Transverse colon (tissue), 4 donors: Measurements from ENCODE around the gene FCHSD2. TPM values are rescaled to one million over a fixed set of nuclear protein-coding genes. Genes with fewer than 3 reads are reported as not detected.

Experiments
- DNase-seq: peaks from one replicate; pipeline ENCODE4 v3.0.0-alpha.2; 2019
- H3K27ac ChIP-seq, 4 donors: fragments of 200-600 bp; sonication (generic); 2 replicates each; pipeline ENCODE4 v1.5.1; 2016 to 2018; ENCODE audit warnings: inconsistent platforms in 4 of 4
- H3K27me3 ChIP-seq: fragments of 200-600 bp; sonication (generic); 2 replicates; pipeline ENCODE4 v1.5.1; 2017; ENCODE audit warnings: inconsistent platforms
- H3K36me3 ChIP-seq, 4 donors: fragments of 200-600 bp; sonication (generic); 2 replicates each; pipeline ENCODE4 v1.5.1; 2017 to 2019; ENCODE audit warnings: inconsistent platforms in 4 of 4
- H3K4me1 ChIP-seq, 4 donors: fragments of 200-600 bp; sonication (generic); 2 replicates each; pipeline ENCODE4 v1.5.1; 2017 to 2020; ENCODE audit warnings: inconsistent platforms in 4 of 4
- H3K4me3 ChIP-seq, 4 donors: fragments of 200-600 bp; sonication (generic); 1 replicate in 1 of 4; 2 replicates in 3 of 4; pipeline versions ENCODE4 v1.5.1 to v1.6.1; 2017 to 2019; ENCODE audit warnings: inconsistent platforms in 4 of 4
- H3K9me3 ChIP-seq, 2 donors: fragments of 200-600 bp; sonication (generic); 2 replicates each; pipeline ENCODE4 v1.5.1; 2017 to 2019; ENCODE audit warnings: inconsistent platforms in 2 of 2
- CTCF ChIP-seq, 5 experiments: fragments of 200-600 bp in 3 of 5; fragments of 450-650 bp in 2 of 5; sonication (generic) in 3 of 5; IDR thresholded peaks; 1 replicate in 2 of 5; 2 replicates in 3 of 5; pipeline ENCODE4 v1.5.1; 2016 to 2017; ENCODE audit warnings: antibody characterized with exemption in 5 of 5, inconsistent platforms in 3 of 5, mild to moderate bottlenecking in 2 of 5, moderate library complexity in 1 of 5
- EP300 ChIP-seq: sonication (generic); formaldehyde crosslinking; IDR thresholded peaks from one replicate; pipeline ENCODE4 v1.6.1; 2017; ENCODE audit warnings: antibody characterized with exemption, low read depth
- POLR2A ChIP-seq: fragments of 450-650 bp; IDR thresholded peaks from one replicate; pipeline ENCODE4 v1.6.1; 2016; ENCODE audit warnings: antibody characterized with exemption, mild to moderate bottlenecking, moderate library complexity
- POLR2AphosphoS5 ChIP-seq, 3 donors: sonication (generic); formaldehyde crosslinking; IDR thresholded peaks; one replicate each; pipeline ENCODE4 v1.6.1; 2016; ENCODE audit warnings: antibody characterized with exemption in 3 of 3
- WGBS, 2 donors: methylation state at CpG; one replicate each; pipeline ENCODE4 v1.1.5; 2018; ENCODE audit warnings: low coverage in 1 of 2; 5-methylcytosine and 5-hydroxymethylcytosine counted together
- in situ Hi-C, 4 donors: fragments of 200-750 bp; cut with MboI; loops; one replicate each; pipeline versions ENCODE4 v1.15.0 to v1.15.1; 2017; ENCODE audit warnings: low sequenced_read_pairs in 3 of 4, low pct_ligation_motif_present in 1 of 4, low pct_unique_long_range_greater_than_20kb in 1 of 4
- intact Hi-C: fragments of 100-400 bp; cut with DNase I; formaldehyde crosslinking; loops from one replicate; pipeline ENCODE4 v1.15.1; 2023; ENCODE audit warnings: low total_unique reads
- total RNA-seq, 4 donors: library from RNA; depleted of rRNA; stranded (reverse); fragments of >200 nt; gene quantifications; one replicate each; pipeline ENCODE4 v1.1.0, GENCODE V29; 2016

Gene FCHSD2
- total RNA-seq, 4 donors from 2014 or later: 9.1 to 15.9 (median 15.0) TPM

DNA sequence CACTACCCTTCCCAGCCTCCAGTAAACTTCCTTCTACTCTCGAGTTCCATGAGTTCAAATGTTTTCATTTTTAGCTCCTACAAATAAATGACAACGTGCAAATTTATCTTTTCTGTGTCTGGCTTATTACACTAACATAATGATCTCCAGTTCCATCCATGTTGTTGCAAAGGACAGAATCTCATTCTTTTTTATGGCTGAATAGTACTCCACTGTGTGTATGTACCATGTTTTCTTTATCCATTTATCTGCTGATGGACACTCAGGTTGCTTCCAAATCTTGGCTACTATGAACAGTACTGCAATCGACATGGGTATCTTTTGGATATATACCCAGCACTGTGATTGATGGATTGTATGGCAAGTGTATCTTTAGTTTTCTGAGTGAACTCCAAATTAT is 34.5 kb downstream of the FCHSD2 start:
- H3K9me3 ChIP-seq: peaks cover 0 to 7% of the 10 kb centered on the region in 2 donors
- no peak for DNase-seq
- intact Hi-C loops (no loop called here), in situ Hi-C loops (no loop called here)
- TF ChIP-seq EP300 (no peak), CTCF (IDR thresholded peaks at IDR 0.05) (no peak), POLR2A (no peak), POLR2AphosphoS5 (IDR thresholded peaks at IDR 0.05) (no peak)
- H3K27me3 ChIP-seq: no peaks in the 10 kb centered on the region
- 91 to 96% methylated on average over 3 of the region's 3 CpGs for WGBS, 2 donors
- H3K36me3 ChIP-seq: no peaks in the 10 kb centered on the region
- no peak overlapping the region for H3K27ac ChIP-seq
- H3K4me1 ChIP-seq: no peaks in the 10 kb centered on the region
- H3K4me3 ChIP-seq: no peak overlapping the region

DNA sequence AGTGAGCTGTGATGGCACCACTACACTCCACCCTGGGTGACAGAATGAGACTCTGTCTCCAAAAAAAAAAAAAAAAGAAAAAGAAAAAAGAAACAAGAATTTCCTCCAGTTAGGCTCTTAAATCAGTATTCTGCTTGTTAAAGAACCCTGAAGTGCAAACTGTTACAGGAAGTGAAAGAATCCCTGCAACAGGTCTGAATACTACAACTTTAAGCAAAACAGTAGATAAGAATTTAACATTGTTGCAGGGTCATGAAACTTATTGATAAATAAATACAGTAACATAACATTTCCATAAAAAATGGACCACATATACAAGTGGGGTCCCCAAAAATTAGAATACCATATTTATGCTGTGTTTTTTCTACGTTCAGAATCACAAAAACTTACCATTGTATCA is 35.8 kb downstream of the FCHSD2 start:
- H3K27ac ChIP-seq: no peak overlapping the region
- 78 to 93% methylated on average over 1 of the region's 1 CpG for WGBS, 2 donors
- no peaks in the 10 kb centered on the region for H3K27me3 ChIP-seq
- in situ Hi-C loops (no loop called here), intact Hi-C loops (no loop called here)
- no peak overlapping the region for H3K4me3 ChIP-seq
- TF ChIP-seq CTCF (IDR thresholded peaks at IDR 0.05) (no peak), POLR2A (no peak), EP300 (no peak), POLR2AphosphoS5 (IDR thresholded peaks at IDR 0.05) (no peak)
- H3K4me1 ChIP-seq: no peaks in the 10 kb centered on the region
- no peaks in the 10 kb centered on the region for H3K36me3 ChIP-seq
- peaks cover 0 to 7% of the 10 kb centered on the region in 2 donors for H3K9me3 ChIP-seq
- no peak for DNase-seq

DNA sequence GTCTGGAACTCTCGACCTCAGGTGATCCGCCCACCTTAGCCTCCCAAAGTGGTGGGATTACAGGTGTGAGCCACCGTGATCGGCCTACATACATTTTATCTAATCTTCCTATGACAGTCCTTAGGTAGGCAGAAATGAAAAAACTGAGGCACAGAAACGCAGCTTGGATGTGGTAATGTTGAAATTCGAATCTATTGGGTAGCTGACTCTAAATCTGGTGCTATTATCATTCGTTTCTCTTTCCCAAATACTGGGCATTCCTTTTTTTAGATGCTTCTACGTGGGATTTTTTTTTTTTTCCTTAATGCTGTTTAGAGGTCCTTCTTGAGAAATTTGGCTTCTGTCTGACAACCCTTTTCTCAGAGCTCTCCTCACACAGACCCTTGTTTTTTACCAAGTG is 41.5 kb downstream of the FCHSD2 start:
- Histone ChIP-seq H3K4me1 (peaks cover 0 to 11% (median 0%) of the 10 kb centered on the region in 4 donors), H3K27ac (no peak overlapping the region), H3K36me3 (no peaks in the 10 kb centered on the region), H3K9me3 (no peaks in the 10 kb centered on the region), H3K4me3 (no peak overlapping the region), H3K27me3 (no peaks in the 10 kb centered on the region)
- in situ Hi-C loops (no loop called here), intact Hi-C loops (no loop called here)
- DNase-seq: no peak
- TF ChIP-seq EP300 (no peak), POLR2A (no peak), POLR2AphosphoS5 (IDR thresholded peaks at IDR 0.05) (no peak), CTCF (IDR thresholded peaks at IDR 0.05) (no peak)
- WGBS, 2 donors: 88 to 97% methylated on average over 4 to 8 of the region's 8 CpGs

- Histone ChIP-seq H3K4me3 (no peak overlapping the region), H3K27ac (no peak overlapping the region), H3K36me3 (no peaks in the 10 kb centered on the region), H3K9me3 (no peaks in the 10 kb centered on the region), H3K27me3 (no peaks in the 10 kb centered on the region), H3K4me1 (peaks cover 0 to 17% (median 0%) of the 10 kb centered on the region in 4 donors)
- 83 to 96% methylated on average over 9 to 25 of the region's 25 CpGs for WGBS, 2 donors
- no peak for TF ChIP-seq POLR2AphosphoS5 (IDR thresholded peaks at IDR 0.05)
- no peak for TF ChIP-seq EP300
- no peak for TF ChIP-seq POLR2A
- no peak for TF ChIP-seq CTCF (IDR thresholded peaks at IDR 0.05)
- DNase-seq: no peak
- intact Hi-C loops: no loop called here
- in situ Hi-C loops: no loop called here
These were observed 42.4 kb downstream of the FCHSD2 start for GRCh38 chr11:73099512-73100266.
